GM12874 (cell line): ENCODE measurements around the gene RSL24D1.

Source experiments
- TF ChIP-seq, protein P1 (sequence below): IDR thresholded peaks from 2 replicates; pipeline ENCODE4 v1.5.1; 2011; ENCODE audit warnings: low read depth, mild to moderate bottlenecking, control low read depth, low read length, moderate library complexity; ENCODE audit not compliant: insufficient read depth

The RSL24D1 gene

DNA sequence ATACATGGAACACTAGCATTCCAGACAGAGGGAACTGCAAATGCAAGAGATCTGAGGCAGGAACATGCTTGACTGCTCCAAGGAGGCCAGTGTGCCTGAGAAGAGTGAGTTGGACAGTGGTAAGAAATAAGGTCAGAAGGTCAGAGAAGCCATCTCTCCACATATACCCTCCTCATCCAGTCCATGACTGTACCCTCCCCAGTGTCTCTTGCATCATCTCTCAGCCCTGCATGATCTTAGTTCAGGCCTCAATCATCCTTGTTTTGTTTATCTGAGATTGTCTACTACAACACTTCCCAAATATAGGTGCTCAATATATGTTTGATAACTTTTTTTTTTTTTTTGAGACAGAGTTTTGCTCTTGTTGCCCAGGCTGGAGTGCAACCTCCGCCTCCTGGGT, 5.5 kb upstream of the RSL24D1 start:
- TF ChIP-seq, protein P1, sequence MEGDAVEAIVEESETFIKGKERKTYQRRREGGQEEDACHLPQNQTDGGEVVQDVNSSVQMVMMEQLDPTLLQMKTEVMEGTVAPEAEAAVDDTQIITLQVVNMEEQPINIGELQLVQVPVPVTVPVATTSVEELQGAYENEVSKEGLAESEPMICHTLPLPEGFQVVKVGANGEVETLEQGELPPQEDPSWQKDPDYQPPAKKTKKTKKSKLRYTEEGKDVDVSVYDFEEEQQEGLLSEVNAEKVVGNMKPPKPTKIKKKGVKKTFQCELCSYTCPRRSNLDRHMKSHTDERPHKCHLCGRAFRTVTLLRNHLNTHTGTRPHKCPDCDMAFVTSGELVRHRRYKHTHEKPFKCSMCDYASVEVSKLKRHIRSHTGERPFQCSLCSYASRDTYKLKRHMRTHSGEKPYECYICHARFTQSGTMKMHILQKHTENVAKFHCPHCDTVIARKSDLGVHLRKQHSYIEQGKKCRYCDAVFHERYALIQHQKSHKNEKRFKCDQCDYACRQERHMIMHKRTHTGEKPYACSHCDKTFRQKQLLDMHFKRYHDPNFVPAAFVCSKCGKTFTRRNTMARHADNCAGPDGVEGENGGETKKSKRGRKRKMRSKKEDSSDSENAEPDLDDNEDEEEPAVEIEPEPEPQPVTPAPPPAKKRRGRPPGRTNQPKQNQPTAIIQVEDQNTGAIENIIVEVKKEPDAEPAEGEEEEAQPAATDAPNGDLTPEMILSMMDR = no peak

GRCh38 chr15:55198706-55199105, 2.0 kb upstream of the RSL24D1 start:
- TF ChIP-seq, protein P1 = no peak

DNA sequence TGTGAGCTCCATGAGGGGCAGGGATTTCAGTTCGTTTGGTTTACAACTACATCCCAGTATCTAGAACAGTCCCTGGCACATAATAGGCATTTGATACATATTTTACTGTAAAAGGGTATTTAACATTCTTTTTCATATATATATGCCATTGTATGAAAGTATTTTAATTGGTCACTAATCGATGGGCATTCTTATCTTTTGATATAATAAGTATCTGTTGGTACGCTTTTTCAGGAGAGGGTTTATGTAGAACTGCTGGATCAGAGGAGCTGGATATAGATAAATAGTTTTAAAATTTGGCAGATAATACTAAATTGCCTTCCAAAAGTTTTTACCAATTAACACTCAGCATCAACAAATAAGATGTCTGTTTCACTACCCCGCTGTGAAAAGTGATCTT, 978 bp upstream of the RSL24D1 start:
- TF ChIP-seq, protein P1 = no peak

- TF ChIP-seq, protein P1 = no peak
Measured at GRCh38 chr15:55197362-55197705, 593 bp upstream of the RSL24D1 start.

GRCh38 chr15:55195996-55196395, 745 bp downstream of the RSL24D1 start:
- TF ChIP-seq, protein P1 = no peak

DNA sequence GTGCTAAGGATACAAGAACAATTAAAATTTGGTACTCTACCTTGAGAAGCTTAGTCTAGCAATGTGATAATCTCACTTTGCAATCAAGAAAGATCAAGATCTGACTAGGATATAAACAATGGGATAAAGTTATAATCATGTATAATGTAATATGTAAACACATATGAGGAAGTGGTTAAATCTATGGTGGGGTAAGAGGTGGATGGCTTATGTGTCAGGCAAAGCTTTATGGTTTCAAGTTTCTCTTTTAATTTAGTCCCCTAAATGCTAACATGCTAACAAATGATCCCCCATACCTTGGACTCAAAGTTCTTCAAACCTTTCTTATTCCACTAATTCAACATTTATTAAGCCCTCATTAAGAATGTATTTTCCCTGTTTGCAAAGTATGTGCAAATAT, 2.5 kb downstream of the RSL24D1 start:
- TF ChIP-seq, protein P1 = no peak

GRCh38 chr15:55186331-55186730, 10.4 kb downstream of the RSL24D1 start:
- TF ChIP-seq, protein P1 = no peak

- TF ChIP-seq, protein P1 = no peak
Measured at GRCh38 chr15:55183679-55184078, 13.1 kb downstream of the RSL24D1 start.
